Stimulated activated effector memory CD8-positive, alpha-beta T cell treated with anti-CD3 and anti-CD28 coated beads, Interleukin-12 subunit alpha, Interleukin-12 subunit beta, amount 100 ng/mL, for 72 hours (primary cell): ENCODE results near the gene PHACTR3.
A peak's percentile ranks its signal among the peaks of the same experiment; 100 is the strongest.

Experiments
- ATAC-seq: fragments of 150-1000 bp; cut with Tn5 transposase; 2 replicates; pipeline ENCODE4 v1.10.0; 2021
- DNase-seq, 2 donors: peaks; one replicate each; pipeline ENCODE4 v3.0.0; 2021 to 2022; ENCODE audit warnings: low spot score in 2 of 2
- H3K27ac Mint-ChIP-seq: one replicate; pipeline ENCODE4 v1.8.0; 2022; ENCODE audit warnings: mild to moderate bottlenecking, mixed read lengths
- H3K36me3 Mint-ChIP-seq: one replicate; pipeline ENCODE4 v1.8.0; 2022; ENCODE audit warnings: mild to moderate bottlenecking, mixed read lengths
- H3K4me1 Mint-ChIP-seq: one replicate; pipeline ENCODE4 v1.8.0; 2022; ENCODE audit warnings: mixed read lengths
- H3K4me3 Mint-ChIP-seq: one replicate; pipeline ENCODE4 v1.8.0; 2022; ENCODE audit warnings: mild to moderate bottlenecking, mixed read lengths
- H3K9me3 Mint-ChIP-seq: one replicate; pipeline ENCODE4 v1.8.0; 2022; ENCODE audit warnings: mixed read lengths

PHACTR3 gene

DNA sequence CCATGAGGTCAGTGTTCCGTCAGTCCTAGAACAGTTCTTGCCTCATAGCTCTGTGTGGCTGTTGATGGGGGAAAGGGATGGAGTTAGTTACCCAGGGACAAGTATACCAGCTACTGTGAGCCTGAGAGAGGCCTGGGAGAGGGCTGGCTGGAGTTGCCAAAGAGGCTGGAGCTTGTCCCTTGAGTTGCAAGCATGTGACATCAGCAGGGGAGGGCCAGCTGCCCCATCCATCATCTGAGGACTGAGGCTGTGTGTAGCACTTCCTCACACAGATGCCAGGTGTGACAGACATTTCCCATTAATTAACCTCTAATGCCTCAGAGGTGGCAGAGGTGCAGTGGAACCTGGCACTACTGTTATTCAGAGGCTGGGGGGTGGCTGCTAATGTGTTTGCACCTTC lies 131.6 kb downstream of the PHACTR3 start:
- ATAC-seq (no peak), DNase-seq (no peak)
- Mint-ChIP-seq H3K27ac (no peak overlapping the region), H3K9me3 (no peaks in the 10 kb centered on the region), H3K36me3 (no peaks in the 10 kb centered on the region), H3K4me3 (no peak overlapping the region), H3K4me1 (no peaks in the 10 kb centered on the region)

DNA sequence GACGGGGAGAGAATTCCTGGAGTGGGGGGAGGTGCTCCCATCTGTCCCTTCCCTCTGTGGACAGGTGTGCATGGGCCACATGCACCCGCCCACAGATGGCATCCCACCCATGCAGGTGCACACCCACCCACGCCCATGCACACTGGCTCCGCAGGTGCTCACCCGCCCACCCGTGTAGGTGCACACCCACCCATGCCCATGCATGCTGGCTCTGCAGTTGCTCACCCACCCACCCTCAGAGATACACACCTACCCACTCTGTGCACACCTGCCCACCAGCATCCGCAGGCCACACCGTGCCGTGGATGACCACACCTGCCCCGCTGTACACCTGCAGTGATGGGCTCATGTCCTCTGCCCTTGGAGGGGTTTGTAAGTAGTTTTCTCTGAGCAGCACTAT lies 132.0 kb downstream of the PHACTR3 start:
- Mint-ChIP-seq H3K4me3 (no peak overlapping the region), H3K9me3 (no peaks in the 10 kb centered on the region), H3K36me3 (no peaks in the 10 kb centered on the region), H3K27ac (no peak overlapping the region), H3K4me1 (no peaks in the 10 kb centered on the region)
- no peak for DNase-seq
- ATAC-seq = no peak

DNA sequence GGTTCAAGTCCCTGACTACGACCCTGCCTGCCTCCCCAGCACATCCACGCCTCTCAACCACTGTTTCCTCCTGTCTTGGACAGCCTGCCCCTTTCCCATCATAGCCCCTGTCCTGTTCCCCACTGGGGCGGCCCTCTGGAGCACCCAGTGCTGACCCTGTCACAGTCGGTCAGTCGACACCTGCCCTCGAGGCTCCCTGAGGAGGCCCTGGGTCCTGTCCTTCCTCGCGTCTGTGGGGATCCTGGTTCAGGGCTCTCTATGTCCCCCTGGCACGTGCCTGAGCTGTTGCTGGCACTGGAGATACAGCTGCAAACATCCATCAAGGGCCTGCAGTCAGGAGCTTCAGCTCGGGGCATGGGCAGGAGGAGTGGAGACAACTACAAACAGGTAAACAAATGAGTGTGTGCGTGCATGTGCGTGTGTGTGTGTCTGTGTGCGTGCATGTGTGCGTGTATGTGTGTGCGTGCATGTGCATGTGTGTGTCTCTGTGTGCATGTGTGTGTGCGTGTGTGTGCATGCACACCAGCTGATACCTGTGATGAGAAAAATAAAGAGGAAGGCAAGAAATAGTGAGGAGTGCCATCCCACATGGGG lies 132.8 kb downstream of the PHACTR3 start:
- no peaks in the 10 kb centered on the region for H3K9me3 Mint-ChIP-seq
- H3K27ac Mint-ChIP-seq = no peak overlapping the region
- H3K36me3 Mint-ChIP-seq = no peaks in the 10 kb centered on the region
- ATAC-seq = peak; percentile 5
- no peaks in the 10 kb centered on the region for H3K4me1 Mint-ChIP-seq
- no peak overlapping the region for H3K4me3 Mint-ChIP-seq
- no peak for DNase-seq

GRCh38 chr20:59737816-59738215 lies 133.5 kb downstream of the PHACTR3 start:
- Mint-ChIP-seq H3K4me1 (peaks cover 5% of the 10 kb centered on the region), H3K27ac (no peak overlapping the region), H3K9me3 (no peaks in the 10 kb centered on the region), H3K4me3 (no peak overlapping the region), H3K36me3 (no peaks in the 10 kb centered on the region)
- DNase-seq = no peak
- no peak for ATAC-seq

- Mint-ChIP-seq H3K27ac (no peak overlapping the region), H3K9me3 (no peaks in the 10 kb centered on the region), H3K4me3 (no peak overlapping the region), H3K36me3 (no peaks in the 10 kb centered on the region), H3K4me1 (peaks cover 5% of the 10 kb centered on the region)
- DNase-seq (no peak), ATAC-seq (no peak)
Measured at GRCh38 chr20:59738851-59739250, 134.5 kb downstream of the PHACTR3 start.

- DNase-seq (no peak), ATAC-seq (no peak)
- Mint-ChIP-seq H3K4me3 (no peak overlapping the region), H3K27ac (no peak overlapping the region), H3K4me1 (peaks cover 5% of the 10 kb centered on the region), H3K36me3 (no peaks in the 10 kb centered on the region), H3K9me3 (no peaks in the 10 kb centered on the region)
Measured at GRCh38 chr20:59740621-59741020, 136.3 kb downstream of the PHACTR3 start.

- Mint-ChIP-seq H3K9me3 (no peaks in the 10 kb centered on the region), H3K27ac (no peak overlapping the region), H3K4me3 (no peak overlapping the region), H3K36me3 (no peaks in the 10 kb centered on the region), H3K4me1 (peaks cover 5% of the 10 kb centered on the region)
- ATAC-seq (no peak), DNase-seq (no peak)
Measured at GRCh38 chr20:59741073-59741472, 136.7 kb downstream of the PHACTR3 start.

DNA sequence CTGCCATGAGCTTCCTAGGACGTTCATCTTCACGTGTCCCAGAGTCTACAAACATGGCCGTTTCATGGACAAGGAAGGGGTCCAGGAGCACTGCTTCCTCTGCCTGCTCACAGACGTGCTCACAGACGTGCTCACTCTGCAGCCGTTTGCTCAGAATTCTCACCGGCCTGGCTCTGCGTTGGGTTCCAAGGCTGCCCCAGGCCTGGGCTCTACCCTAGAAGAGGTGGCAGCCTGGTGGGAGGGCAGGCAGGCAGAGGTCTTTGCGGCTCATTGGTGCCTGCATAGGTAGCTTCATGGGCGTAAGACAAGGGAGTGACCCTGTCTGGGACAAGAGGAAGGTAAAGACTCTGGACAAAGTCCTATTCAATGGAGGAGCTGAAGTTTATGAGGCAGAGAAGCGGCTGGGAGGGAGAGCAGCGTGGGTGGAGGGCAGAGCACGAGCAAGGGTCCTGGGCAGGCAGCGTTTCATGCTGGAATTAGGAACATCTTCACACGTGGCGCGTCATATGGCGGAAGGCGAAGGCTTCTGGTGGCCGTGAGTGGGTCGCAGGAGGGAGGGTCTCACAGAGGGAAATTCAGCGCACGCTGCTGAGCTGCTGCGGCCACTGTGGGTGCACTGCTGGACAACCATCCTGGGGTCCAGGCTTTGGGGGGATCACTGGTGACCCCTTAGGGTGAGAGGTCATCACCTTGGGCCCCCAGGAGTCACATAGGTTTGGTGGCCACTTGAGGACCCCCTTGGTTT lies 138.2 kb downstream of the PHACTR3 start:
- peaks cover 5% of the 10 kb centered on the region for H3K4me1 Mint-ChIP-seq

DNA sequence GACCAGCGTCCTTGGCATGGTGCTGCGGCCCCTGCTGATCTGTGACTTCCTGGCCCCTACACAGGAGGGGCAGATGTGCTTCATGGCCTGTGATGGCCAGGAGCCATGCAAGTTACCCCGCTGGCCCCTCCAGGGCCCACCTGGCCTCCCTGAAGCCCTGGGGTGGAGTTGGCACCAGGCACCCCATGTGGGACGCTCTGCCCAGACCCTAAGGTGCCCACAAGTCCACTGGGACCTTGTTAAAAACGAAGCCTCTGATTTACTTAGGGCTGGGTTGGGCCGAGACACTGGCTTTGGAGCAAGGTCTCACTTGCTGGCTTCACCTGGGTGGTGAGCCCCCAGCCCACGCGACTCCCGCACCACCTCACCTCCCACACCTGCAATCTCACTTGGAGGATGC lies 139.0 kb downstream of the PHACTR3 start:
- no peak overlapping the region for H3K27ac Mint-ChIP-seq
- no peaks in the 10 kb centered on the region for H3K9me3 Mint-ChIP-seq
- no peaks in the 10 kb centered on the region for H3K36me3 Mint-ChIP-seq
- ATAC-seq (no peak), DNase-seq (no peak)
- H3K4me3 Mint-ChIP-seq = no peak overlapping the region
- peaks cover 5% of the 10 kb centered on the region for H3K4me1 Mint-ChIP-seq

More for the DNA sequence above, 138.2 kb downstream of the PHACTR3 start:
- Mint-ChIP-seq H3K4me3 (no peak overlapping the region), H3K27ac (no peak overlapping the region), H3K36me3 (no peaks in the 10 kb centered on the region), H3K9me3 (no peaks in the 10 kb centered on the region)
- DNase-seq (no peak), ATAC-seq (no peak)

GRCh38 chr20:59743767-59744485 lies 139.6 kb downstream of the PHACTR3 start:
- Mint-ChIP-seq H3K9me3 (no peaks in the 10 kb centered on the region), H3K36me3 (no peaks in the 10 kb centered on the region), H3K4me3 (no peak overlapping the region), H3K27ac (no peak overlapping the region), H3K4me1 (peaks cover 5% of the 10 kb centered on the region)
- ATAC-seq = no peak
- no peak for DNase-seq

GRCh38 chr20:59744756-59745155 lies 140.4 kb downstream of the PHACTR3 start:
- DNase-seq (no peak), ATAC-seq (no peak)
- H3K9me3 Mint-ChIP-seq = no peaks in the 10 kb centered on the region
- peaks cover 5% of the 10 kb centered on the region for H3K4me1 Mint-ChIP-seq
- no peak overlapping the region for H3K4me3 Mint-ChIP-seq
- H3K36me3 Mint-ChIP-seq = no peaks in the 10 kb centered on the region
- no peak overlapping the region for H3K27ac Mint-ChIP-seq

- Mint-ChIP-seq H3K36me3 (no peaks in the 10 kb centered on the region), H3K4me1 (peaks cover 5% of the 10 kb centered on the region), H3K9me3 (no peaks in the 10 kb centered on the region), H3K4me3 (no peak overlapping the region), H3K27ac (no peak overlapping the region)
- no peak for DNase-seq
- ATAC-seq = no peak
Measured at GRCh38 chr20:59745201-59745600, 140.9 kb downstream of the PHACTR3 start.

DNA sequence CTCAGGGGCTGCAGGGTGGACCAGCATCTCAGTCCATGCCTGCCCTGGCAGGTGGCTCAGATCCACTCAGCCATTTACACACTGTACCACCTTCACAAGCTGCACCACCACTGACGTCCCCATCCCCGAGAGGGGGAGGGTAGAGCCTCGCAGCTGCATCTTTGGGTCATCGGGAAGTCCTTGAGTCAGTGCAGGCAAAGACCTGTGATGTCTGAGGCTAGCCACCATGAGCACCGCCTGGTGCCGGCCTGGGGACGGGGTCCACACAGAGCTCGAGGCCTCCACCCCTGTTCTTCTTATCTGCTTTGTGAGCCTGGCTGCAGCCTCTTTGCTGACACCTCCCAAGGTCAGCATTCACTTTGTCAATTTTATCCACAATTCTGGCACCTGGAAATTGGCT lies 141.4 kb downstream of the PHACTR3 start:
- Mint-ChIP-seq H3K36me3 (no peaks in the 10 kb centered on the region), H3K27ac (no peak overlapping the region), H3K4me1 (peaks cover 5% of the 10 kb centered on the region), H3K4me3 (no peak overlapping the region), H3K9me3 (no peaks in the 10 kb centered on the region)
- no peak for DNase-seq
- no peak for ATAC-seq

GRCh38 chr20:59746155-59746554 lies 141.8 kb downstream of the PHACTR3 start:
- ATAC-seq (no peak), DNase-seq (no peak)
- Mint-ChIP-seq H3K27ac (no peak overlapping the region), H3K4me3 (no peak overlapping the region), H3K36me3 (no peaks in the 10 kb centered on the region), H3K9me3 (no peaks in the 10 kb centered on the region), H3K4me1 (peaks cover 5% of the 10 kb centered on the region)

- Mint-ChIP-seq H3K27ac (no peak overlapping the region), H3K4me3 (no peak overlapping the region), H3K4me1 (no peaks in the 10 kb centered on the region), H3K36me3 (no peaks in the 10 kb centered on the region), H3K9me3 (no peaks in the 10 kb centered on the region)
- no peak for DNase-seq
- ATAC-seq = no peak
Measured at GRCh38 chr20:59747671-59748515, 143.6 kb downstream of the PHACTR3 start.
